HG03280 (cell line): ENCODE data around the gene MITF.
A peak's percentile ranks its signal among the peaks of the same experiment; 100 is the strongest.

Experiments
- ATAC-seq: cut with Tn5 transposase; IDR thresholded peaks from one replicate; pipeline ENCODE4 v1.9.1; 2021; ENCODE audit warnings: mild to moderate bottlenecking, moderate library complexity; ENCODE audit not compliant: unreplicated experiment

Gene MITF, protein sequence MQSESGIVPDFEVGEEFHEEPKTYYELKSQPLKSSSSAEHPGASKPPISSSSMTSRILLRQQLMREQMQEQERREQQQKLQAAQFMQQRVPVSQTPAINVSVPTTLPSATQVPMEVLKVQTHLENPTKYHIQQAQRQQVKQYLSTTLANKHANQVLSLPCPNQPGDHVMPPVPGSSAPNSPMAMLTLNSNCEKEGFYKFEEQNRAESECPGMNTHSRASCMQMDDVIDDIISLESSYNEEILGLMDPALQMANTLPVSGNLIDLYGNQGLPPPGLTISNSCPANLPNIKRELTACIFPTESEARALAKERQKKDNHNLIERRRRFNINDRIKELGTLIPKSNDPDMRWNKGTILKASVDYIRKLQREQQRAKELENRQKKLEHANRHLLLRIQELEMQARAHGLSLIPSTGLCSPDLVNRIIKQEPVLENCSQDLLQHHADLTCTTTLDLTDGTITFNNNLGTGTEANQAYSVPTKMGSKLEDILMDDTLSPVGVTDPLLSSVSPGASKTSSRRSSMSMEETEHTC

DNA sequence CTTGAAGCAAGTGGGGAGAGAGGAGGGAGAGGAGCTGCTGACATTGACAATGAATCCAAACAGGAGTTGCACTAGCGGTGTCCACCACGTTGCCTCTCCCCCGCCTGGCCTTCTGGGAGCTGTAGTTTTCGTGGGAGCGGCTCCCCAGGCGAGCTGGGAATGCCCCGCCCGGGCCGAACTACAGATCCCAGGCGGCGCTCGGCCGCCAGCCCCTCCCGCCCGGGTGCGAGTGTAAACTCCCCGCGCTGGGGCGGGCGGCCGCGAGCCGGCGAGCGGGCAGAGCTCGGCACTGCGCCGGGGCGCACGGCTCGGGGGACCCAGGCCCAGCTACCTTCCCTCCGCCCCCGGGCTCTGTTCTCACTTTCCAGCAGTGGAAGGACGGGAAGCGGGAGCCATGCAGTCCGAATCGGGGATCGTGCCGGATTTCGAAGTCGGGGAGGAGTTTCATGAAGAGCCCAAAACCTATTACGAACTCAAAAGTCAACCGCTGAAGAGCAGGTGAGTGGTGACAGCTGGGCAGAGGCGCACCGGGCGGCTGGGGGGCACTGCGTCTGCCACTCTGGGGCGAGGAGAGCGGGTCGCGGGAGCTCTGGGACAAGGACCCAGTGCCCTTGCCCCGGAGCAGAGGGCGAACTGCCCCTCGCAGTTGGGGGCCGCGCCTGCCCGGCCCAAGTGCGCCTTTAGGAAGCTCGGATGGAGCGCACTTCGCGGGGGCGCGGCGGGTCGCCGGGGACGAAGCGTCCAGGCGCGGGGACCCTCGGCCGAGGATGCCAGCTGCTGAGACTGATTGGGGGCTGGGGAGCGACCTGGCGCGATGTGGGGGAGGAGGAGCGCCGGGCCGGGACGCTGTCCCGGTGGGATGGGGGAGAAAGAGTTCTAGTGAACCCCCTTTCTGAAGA is at the start of gene MITF:
TSS of gene MITF (plus strand) at position 261 of the 899 bp plus-strand sequence. CDS start at position 395, 134 bp downstream.
- ATAC-seq = peak; percentile 95

DNA sequence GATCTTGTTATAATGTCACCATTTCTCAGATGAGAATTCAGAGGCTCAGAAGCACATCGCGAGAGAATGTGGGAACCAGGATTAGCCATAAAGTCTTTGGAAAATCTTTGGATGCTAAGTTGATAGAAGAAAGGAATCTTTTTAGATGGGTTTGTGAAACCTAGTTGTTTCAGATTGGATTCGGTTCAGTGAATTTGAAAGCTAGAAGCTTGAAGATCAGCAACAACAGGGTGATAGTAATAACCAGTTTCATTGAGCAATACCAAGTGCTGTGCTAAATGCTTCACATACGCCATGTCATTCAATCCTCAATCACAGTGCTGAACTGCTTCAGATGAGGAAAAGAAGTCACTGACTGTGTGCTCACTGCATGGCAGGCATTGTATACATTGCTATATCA is 47.4 kb upstream of the MITF start:
- no peak for ATAC-seq

GRCh38 chr3:69692761-69693160 is 46.5 kb upstream of the MITF start:
- no peak for ATAC-seq

DNA sequence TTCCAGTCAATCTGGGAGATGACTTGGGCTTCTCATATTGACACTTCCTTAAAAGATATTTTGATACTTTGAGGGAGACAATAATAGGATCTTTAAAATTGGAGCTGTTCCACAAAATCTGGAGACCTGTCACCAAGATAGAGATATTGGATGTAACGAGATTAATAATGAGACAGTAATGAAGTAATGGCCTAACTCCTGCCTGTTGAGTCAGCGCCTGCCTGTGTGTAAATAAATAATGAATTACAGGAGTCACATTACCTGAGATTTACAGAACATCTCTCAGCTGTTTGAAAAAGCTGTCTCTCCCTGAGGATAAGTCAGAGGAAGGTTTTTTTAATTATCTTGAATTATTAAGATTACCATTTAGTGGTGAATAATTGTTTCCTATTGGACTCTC is 43.8 kb upstream of the MITF start:
- no peak for ATAC-seq

- no peak for ATAC-seq
Observed at GRCh38 chr3:69695933-69696332, 43.3 kb upstream of the MITF start.

DNA sequence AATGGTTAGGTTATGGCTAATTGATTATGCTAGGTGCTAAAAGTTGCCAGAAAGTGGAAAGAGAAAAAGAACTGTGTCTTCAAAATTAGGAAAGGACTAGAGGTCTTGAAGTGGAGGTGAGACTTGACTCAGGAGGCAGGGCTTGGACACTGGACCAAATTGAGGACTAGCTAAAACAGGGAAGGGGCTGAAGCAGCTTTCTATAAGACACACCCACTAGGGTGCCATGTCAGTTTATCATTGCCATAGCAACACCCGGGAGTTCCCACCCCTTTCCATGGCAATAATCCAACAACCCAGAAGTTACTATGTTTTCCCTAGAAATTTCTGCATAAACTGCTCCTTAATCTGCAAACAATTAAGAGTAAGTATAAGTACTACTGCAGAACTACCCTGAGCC is 42.9 kb upstream of the MITF start:
- no peak for ATAC-seq

DNA sequence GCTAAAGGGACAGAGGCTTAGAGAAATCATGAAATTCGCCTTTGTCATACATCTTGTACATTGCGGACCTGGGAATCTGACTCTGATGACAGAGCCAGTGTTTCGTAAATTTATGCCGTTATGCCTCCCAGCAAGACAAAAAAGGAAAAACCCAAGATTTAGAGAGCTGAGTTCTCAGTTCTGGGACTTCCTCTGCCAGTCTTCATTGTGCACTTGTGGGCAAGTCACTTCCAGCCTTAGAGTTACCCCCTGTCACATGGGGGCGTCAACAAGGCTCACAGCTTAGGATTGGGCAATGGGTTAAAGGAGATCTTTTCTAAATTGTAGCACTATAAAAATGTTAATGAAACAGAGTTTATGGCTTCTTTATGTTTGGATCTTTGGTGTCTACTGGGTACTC is 41.9 kb upstream of the MITF start:
- ATAC-seq = no peak

- no peak for ATAC-seq
Observed at GRCh38 chr3:69698728-69699127, 40.5 kb upstream of the MITF start.

DNA sequence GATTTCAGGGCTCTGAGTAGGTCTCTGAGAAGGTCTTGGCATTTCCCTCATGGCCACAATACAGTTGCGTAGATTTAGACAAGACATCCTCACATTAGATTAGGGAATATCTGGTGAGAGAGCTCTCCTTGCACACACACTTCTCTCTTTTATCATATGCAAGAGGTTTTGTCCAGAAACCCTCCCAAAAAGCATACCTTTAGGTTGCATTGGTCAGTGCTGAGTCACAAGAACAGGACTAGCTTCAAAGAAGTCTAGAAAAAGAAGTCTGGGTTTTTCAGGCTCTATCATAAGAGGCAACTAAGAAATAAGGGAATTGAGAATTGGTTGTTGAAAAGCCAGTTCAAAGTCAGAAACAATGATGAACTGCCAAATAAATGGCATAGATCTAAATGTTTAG is 40.1 kb upstream of the MITF start:
- ATAC-seq = no peak

DNA sequence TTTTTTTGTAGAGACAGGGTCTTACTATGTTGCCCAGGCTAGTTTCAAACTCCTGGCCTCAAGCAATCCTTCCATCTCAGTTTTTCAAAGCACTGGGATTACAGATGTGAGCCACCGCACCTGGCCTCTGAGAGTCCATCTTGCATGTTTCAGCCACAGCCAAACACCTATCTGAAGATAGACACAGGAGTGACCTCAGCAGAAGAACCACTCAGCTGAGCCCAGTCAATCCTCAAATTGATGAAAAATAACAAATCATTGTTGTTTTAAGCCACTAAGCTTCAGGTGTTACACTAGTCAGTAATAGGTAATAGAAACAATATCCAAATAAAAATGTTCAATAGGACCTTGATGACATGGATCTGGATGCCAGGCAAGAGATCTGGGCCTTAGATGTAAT is 38.3 kb upstream of the MITF start:
- no peak for ATAC-seq

GRCh38 chr3:69710153-69710977 is 28.9 kb upstream of the MITF start:
- no peak for ATAC-seq

GRCh38 chr3:69712269-69712668 is 27.0 kb upstream of the MITF start:
- no peak for ATAC-seq

GRCh38 chr3:69712933-69713332 is 26.3 kb upstream of the MITF start:
- no peak for ATAC-seq

DNA sequence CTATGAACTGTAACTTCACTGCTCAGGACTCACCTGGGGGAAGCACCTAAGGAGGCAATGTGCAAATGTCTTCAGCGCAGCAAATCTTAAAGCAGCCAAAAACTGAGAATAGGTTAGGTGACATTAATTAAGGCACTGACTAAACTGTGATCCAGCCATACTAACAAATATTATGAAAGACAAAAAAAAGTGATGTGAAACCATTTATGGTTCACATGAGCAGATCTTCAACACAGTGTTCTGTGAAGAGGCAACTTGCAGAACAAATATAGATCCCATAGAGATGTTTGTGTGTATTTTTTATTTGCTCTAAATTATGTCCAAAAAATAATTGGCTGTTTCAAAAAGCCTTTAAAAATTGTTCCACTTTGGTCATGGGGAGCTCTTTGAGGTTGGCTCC is 24.1 kb upstream of the MITF start:
- ATAC-seq = no peak

- ATAC-seq = no peak
Observed at GRCh38 chr3:69716119-69716518, 23.1 kb upstream of the MITF start.

DNA sequence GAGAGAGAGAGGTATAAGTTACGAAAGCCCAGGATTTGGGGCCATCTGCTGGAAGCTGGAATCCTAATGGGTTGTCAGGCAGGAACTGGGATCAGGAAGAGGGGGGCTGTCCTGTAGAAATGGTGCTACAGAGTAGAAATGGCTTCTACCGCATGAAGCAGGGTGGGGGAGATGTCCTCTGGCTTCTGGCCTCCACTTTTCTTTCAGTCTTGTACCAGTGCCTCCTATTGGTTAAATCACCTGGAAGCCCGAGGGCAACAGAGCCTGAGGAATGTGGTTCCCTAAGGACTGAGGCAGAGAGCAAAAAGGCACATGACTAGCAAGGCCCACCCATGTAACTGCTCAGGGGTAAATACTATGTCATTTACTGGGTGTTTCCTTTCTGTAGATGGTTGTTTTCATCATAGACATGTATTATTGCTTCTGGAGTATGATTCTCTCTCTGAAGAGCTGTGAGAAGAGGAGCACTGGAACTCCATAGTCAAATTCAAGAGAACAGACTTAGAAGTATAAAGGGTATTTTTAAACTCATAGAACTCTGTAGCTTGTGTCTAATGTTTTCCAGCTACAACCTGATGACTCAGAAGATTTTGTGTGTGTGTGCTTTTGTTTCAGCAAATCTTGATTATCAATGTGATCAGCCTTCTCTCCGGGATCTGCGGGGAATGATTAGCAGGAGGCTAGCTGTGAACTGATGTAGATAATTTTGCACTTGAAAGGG is 20.2 kb upstream of the MITF start:
- ATAC-seq = no peak

- no peak for ATAC-seq
Observed at GRCh38 chr3:69719587-69720122, 19.6 kb upstream of the MITF start.

- no peak for ATAC-seq
Observed at GRCh38 chr3:69720824-69721223, 18.4 kb upstream of the MITF start.

DNA sequence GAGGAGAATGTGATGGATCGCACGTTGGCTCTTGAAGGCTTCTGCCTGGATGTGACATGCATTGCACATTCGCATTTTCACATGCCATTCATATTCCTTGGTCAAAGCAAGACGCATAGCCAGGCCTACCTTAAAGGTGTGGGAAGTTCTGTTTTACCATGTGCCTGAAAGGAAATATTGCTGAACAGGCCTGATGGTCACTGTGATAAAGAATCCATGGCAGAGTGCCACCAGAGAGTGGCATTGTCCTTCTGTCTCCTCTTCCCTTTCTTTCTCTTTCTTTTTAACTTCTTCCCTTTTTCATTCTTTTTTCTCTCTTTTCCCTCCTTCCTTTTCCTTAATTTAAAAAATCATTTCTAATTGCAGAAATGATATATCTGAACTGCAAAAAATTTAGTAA is 15.9 kb upstream of the MITF start:
- ATAC-seq = no peak
